ENCODE measurements around the gene TNS1.

TNS1 gene

GRCh38 chr2:217832115-217832514, 170.7 kb downstream of the TNS1 start:
- no peak for TF ChIP-seq CTCF (IDR thresholded peaks at IDR 0.05; ENCODE audit: low read depth, low read length)
- DNase-seq, result no peak
- Histone ChIP-seq H3K4me3 (ENCODE audit: low read depth, low read length) (no peak overlapping the region), H3K27me3 (no peaks in the 10 kb centered on the region), H3K4me1 (no peaks in the 10 kb centered on the region), H3K36me3 (peaks cover 42% of the 10 kb centered on the region), H3K9me3 (no peaks in the 10 kb centered on the region)

GRCh38 chr2:217831306-217831705, 171.5 kb downstream of the TNS1 start:
- H3K27me3 ChIP-seq, result no peaks in the 10 kb centered on the region
- H3K9me3 ChIP-seq, result no peaks in the 10 kb centered on the region
- H3K36me3 ChIP-seq, result peaks cover 42% of the 10 kb centered on the region
- H3K4me1 ChIP-seq, result no peaks in the 10 kb centered on the region
- no peak for DNase-seq
- H3K4me3 ChIP-seq (ENCODE audit: low read depth, low read length), result no peak overlapping the region
- TF ChIP-seq CTCF (IDR thresholded peaks at IDR 0.05; ENCODE audit: low read depth, low read length), result no peak

GRCh38 chr2:217830807-217831206, 172.0 kb downstream of the TNS1 start:
- Histone ChIP-seq H3K27me3 (no peaks in the 10 kb centered on the region), H3K9me3 (no peaks in the 10 kb centered on the region), H3K36me3 (peaks cover 42% of the 10 kb centered on the region), H3K4me1 (no peaks in the 10 kb centered on the region), H3K4me3 (ENCODE audit: low read depth, low read length) (no peak overlapping the region)
- no peak for DNase-seq
- no peak for TF ChIP-seq CTCF (IDR thresholded peaks at IDR 0.05; ENCODE audit: low read depth, low read length)

- no peaks in the 10 kb centered on the region for H3K27me3 ChIP-seq
- H3K4me3 ChIP-seq (ENCODE audit: low read depth, low read length), result no peak overlapping the region
- DNase-seq, result no peak
- H3K4me1 ChIP-seq, result no peaks in the 10 kb centered on the region
- peaks cover 42% of the 10 kb centered on the region for H3K36me3 ChIP-seq
- TF ChIP-seq CTCF (IDR thresholded peaks at IDR 0.05; ENCODE audit: low read depth, low read length), result no peak
- H3K9me3 ChIP-seq, result no peaks in the 10 kb centered on the region
Observed at GRCh38 chr2:217830061-217830460, 172.7 kb downstream of the TNS1 start.

- TF ChIP-seq CTCF (IDR thresholded peaks at IDR 0.05; ENCODE audit: low read depth, low read length), result no peak
- Histone ChIP-seq H3K9me3 (no peaks in the 10 kb centered on the region), H3K4me3 (ENCODE audit: low read depth, low read length) (no peak overlapping the region), H3K27me3 (no peaks in the 10 kb centered on the region), H3K4me1 (no peaks in the 10 kb centered on the region), H3K36me3 (peaks cover 35% of the 10 kb centered on the region)
- DNase-seq, result no peak
Observed at GRCh38 chr2:217829420-217829819, 173.4 kb downstream of the TNS1 start.

GRCh38 chr2:217828336-217828735, 174.5 kb downstream of the TNS1 start:
- no peak for DNase-seq
- H3K9me3 ChIP-seq, result no peaks in the 10 kb centered on the region
- no peak for TF ChIP-seq CTCF (IDR thresholded peaks at IDR 0.05; ENCODE audit: low read depth, low read length)
- H3K27me3 ChIP-seq, result no peaks in the 10 kb centered on the region
- H3K4me1 ChIP-seq, result no peaks in the 10 kb centered on the region
- peaks cover 26% of the 10 kb centered on the region for H3K36me3 ChIP-seq
- no peak overlapping the region for H3K4me3 ChIP-seq (ENCODE audit: low read depth, low read length)

All from BE2C (cell line).